Measurements from ENCODE around the gene ZNF827. TPM values are rescaled to one million over a fixed set of nuclear protein-coding genes. Genes with fewer than 3 reads are reported as not detected.

Gene ZNF827
- 10 to 100 TPM; 13.0 to 73.9 (median 20.0) TPM for polyA plus RNA-seq (ENCODE audit: insufficient read length in 12 of 12)
- long read RNA-seq, donor 1, partial matches to known transcripts, result 7 of 7 reads
- long read RNA-seq, donor 1, other reads (novel, unspliced or antisense), result 0 of 7 reads
- long read RNA-seq, donor 2, result 0 reads
- long read RNA-seq, donor 3, result 0 reads
- long read RNA-seq, donor 4, result 0 reads
- long read RNA-seq, donor 5, result 0 reads
- long read RNA-seq, donor 6, result 0 reads
- long read RNA-seq, donor 7, partial matches to known transcripts, result 9 of 9 reads
- long read RNA-seq, donor 7, other reads (novel, unspliced or antisense), result 0 of 9 reads
- long read RNA-seq, donor 8, result 0 reads
- long read RNA-seq, donor 9, result 0 reads
- long read RNA-seq, donor 10, result 0 reads
- long read RNA-seq, donor 11, partial matches to known transcripts, result 5 of 5 reads
- long read RNA-seq, donor 11, other reads (novel, unspliced or antisense), result 0 of 5 reads

DNA sequence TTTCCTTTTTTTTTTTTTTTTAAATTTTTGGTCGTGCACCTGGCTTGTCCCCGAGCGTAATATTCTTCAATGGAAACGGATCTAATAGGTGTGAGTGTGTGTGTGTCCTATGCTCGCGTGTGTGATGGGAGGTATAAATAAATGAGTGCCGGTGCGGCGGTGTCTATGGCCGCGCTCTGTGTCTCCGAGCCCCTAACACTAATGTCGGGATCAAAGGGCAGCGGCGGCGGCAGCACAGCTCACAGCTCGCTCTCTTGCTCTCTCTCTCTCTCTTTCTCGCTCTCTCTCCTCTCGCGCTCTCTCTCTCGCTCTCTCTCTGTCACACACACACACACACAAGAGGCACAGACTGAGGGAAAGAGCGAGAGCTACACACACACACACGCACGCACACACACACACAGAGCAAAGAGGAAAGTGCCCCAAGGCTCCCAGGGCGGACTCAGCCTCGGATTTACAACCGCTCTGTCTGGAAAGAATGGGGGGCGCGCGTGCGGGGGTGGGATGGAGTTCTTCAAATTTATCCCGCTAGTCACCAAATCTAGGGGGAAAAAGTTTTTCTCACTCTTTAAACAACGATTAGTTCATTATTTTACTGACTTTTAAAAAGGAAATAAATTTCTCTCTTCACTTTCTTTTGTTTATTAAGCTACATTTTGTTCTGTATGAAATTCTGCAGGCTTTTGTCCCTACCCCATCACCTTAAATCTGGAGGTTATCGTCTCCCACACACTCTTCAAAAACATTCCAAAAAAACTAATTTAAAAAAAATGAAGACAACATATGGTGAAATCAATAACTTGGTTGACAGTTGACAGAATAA is at the start of gene ZNF827:
ZNF827 (minus strand) TSS at position 206 of the 823 bp plus-strand sequence. CDS start 416 bp downstream, outside the sequence.
- peak; percentile 77 for DNase-seq

DNA sequence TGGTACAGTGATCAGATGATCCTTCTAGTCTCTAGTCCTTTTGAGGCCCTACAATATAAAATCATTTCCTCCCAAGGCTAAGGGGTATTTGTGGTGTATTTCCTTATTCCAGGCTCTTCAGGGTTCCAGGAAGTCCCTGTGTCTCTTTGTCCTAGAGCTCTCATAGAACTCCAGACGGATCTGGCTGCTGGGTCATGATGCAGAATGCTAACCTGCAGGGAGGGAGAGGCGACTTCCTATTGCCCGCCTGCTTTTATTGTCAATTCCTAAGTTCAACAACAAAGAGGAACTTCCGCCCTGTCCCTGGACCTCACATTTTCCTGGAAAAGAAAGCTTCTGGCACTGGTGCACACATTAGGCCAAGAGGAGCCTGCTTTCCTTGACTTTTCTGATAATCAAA is 45.9 kb upstream of the ZNF827 start:
- no peak for DNase-seq

GRCh38 chr4:145982791-145983190 is 44.2 kb upstream of the ZNF827 start:
- no peak for DNase-seq

- DNase-seq, result no peak
Observed at GRCh38 chr4:145979160-145979559, 40.5 kb upstream of the ZNF827 start.

GRCh38 chr4:145976680-145977079 is 38.1 kb upstream of the ZNF827 start:
- no peak for DNase-seq

DNA sequence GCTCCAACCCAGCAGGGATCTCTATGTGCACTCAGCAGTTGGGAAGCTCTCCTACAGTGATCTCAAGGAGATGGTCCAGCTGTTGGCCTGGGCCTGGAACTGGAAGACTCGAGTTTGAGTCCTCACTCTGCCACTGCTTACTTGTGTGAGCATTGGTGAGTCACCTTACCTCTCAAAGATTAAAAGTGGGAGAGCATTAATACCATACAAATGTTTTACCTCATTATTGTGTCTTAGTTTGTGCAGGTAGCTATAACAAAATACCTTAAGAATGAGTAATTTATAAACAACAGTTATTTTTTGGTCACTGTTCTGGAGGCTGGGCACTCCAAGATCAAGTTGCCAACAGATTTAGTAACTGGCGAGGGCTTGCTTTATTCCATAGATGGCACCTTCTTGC is 21.4 kb upstream of the ZNF827 start:
- DNase-seq, result no peak

- no peak for DNase-seq
Observed at GRCh38 chr4:145957302-145957701, 18.7 kb upstream of the ZNF827 start.

GRCh38 chr4:145956288-145956890 is 17.8 kb upstream of the ZNF827 start:
- peak; percentile 13 for DNase-seq

GRCh38 chr4:145954924-145955339 is 16.3 kb upstream of the ZNF827 start:
- no peak for DNase-seq

DNA sequence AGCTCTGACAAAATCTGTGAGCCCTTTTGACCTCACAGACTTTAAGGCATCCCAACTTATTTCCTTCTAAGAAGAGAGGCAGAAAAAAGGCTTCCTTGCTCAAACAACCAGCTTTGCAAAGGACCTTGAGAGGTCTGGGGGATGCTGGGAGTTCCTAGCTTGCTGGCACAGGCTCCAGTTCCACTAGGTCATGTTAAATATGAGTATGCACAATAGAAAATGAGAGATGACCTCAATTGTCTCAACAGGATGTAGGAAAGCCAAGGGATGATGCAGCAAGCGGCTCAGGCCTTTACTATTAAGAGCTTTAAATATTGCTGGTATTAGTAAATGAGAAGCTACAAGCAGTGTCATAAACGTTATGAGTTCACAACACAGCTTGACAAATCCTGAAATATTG is 13.3 kb upstream of the ZNF827 start:
- DNase-seq, result no peak

- DNase-seq, result no peak
Observed at GRCh38 chr4:145945431-145946155, 7.0 kb upstream of the ZNF827 start.

GRCh38 chr4:145944886-145945285 is 6.3 kb upstream of the ZNF827 start:
- DNase-seq, result no peak

- DNase-seq, result no peak
Observed at GRCh38 chr4:145939856-145940255, 1.2 kb upstream of the ZNF827 start.

GRCh38 chr4:145939441-145939750 is 773 bp upstream of the ZNF827 start:
- DNase-seq, result no peak

GRCh38 chr4:145937971-145938611 is 532 bp downstream of the ZNF827 start:
- DNase-seq, result peak; percentile 63

DNA sequence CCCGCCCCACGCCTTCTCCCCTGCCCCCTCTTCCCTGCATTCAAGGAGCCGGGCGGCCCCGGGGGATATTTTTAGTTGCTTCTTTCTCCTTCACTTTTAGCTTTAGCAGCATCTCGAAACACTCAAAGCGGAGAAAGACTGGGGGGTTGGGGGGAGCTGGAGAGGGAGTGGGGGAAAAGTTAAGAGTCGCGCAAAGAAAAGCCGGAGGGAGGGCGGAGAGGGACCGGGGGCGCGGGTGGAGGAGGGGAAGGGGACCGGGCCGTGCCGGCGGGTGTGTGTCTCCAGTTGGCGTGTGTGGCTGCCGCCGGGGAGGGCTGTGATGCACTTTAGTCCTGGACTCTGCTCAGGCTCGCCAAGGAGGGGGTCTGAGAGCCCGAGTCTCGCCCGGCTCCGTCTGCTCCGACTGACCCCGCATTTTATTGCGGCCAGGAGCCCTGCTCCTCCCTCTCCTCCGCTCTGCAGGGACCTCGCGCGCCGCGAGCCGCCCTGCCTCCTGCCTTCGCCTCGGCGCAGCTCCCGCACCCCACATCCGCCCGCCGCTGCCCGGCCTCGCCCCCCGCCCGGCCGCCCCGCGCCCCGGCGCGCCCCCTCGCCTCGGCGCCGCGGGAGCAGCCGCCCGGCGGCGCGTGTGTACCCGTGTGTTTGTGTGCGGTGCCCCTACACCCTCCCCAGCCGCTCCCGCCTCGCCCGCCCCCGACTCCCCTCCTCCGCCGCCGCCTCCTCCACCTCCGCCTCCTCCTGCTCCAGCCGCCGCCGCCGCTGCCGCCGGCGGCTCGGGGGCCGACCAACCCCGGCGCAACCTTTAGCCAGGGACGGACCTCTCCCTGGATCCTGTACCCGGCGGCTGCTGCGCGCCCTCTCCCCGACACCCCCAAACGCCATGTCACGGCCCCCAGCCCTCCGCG is 1.4 kb downstream of the ZNF827 start:
- peak; percentile 86 for DNase-seq

GRCh38 chr4:145936142-145936996 is 2.3 kb downstream of the ZNF827 start:
- peak; percentile 71 for DNase-seq

- peak; percentile 32 for DNase-seq
Observed at GRCh38 chr4:145935253-145936141, 3.1 kb downstream of the ZNF827 start.

Data from muscle of arm (tissue), 14 donors.